Nephron (organoid): ENCODE measurements around the gene C2CD2.

Source experiments
- H3K27ac Mint-ChIP-seq, 3 experiments: 2 replicates each; pipeline ENCODE4 v1.8.0; 2020; ENCODE audit warnings: mixed read lengths in 3 of 3, mild to moderate bottlenecking in 2 of 3, moderate library complexity in 1 of 3
- H3K27me3 Mint-ChIP-seq: 2 replicates; pipeline ENCODE4 v1.8.0; 2021; ENCODE audit warnings: low read depth, mild to moderate bottlenecking, moderate library complexity, mixed read lengths
- H3K36me3 Mint-ChIP-seq: 2 replicates; pipeline ENCODE4 v1.8.0; 2020; ENCODE audit warnings: low read depth, mixed read lengths
- H3K4me1 Mint-ChIP-seq: 2 replicates; pipeline ENCODE4 v1.8.0; 2020; ENCODE audit warnings: mixed read lengths
- H3K4me3 Mint-ChIP-seq, 3 experiments: 2 replicates each; pipeline ENCODE4 v1.8.0; 2020; ENCODE audit warnings: mild to moderate bottlenecking in 3 of 3, mixed read lengths in 3 of 3, moderate library complexity in 2 of 3
- H3K9me3 Mint-ChIP-seq: 2 replicates; pipeline ENCODE4 v1.8.0; 2020; ENCODE audit warnings: mixed read lengths
- CTCF ChIP-seq, 3 experiments: fragments of 200-600 bp; sonication (generic); IDR thresholded peaks; one replicate each; pipeline ENCODE4 v1.5.0; 2021; ENCODE audit warnings: antibody characterized with exemption in 3 of 3; ENCODE audit not compliant: unreplicated experiment in 3 of 3

C2CD2 gene

DNA sequence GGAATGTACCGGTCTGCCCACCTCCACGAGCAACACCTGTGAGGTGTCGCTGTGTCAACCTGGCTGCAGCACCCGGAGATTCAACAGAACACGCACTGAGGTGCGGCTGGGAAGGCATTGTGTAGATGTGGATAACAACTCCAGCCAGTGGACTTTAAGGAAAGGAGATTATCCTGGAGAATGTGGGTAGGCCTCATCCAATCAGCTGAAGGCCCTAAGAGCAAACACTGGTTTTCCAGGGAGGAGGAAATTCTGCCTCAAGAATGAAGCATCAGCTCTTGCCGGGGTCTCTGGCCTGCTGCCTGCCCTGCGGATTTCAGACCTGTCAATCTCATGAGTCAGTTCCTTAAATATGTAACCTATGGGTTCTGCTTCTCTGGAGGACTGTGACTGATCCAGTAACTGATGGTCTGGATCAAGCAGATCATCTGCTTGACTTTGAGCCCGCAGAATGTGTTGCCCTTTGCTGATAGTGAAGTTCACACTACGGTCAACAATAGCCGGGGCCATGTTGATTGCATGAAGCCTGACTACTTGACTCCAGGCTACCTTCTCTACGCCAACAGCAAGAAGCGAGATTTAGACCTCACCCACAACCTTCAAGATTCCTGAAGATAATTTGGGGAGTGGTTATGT lies 58.8 kb downstream of the C2CD2 start:
- Mint-ChIP-seq H3K36me3 (peaks cover 6% of the 10 kb centered on the region), H3K9me3 (no peaks in the 10 kb centered on the region), H3K27me3 (peaks cover 8% of the 10 kb centered on the region), H3K4me1 (peaks cover 10% of the 10 kb centered on the region), H3K4me3 (no peak overlapping the region), H3K27ac (no peak overlapping the region)
- TF ChIP-seq CTCF (IDR thresholded peaks at IDR 0.05; ENCODE audit: unreplicated experiment in 3 of 3) = no peak

DNA sequence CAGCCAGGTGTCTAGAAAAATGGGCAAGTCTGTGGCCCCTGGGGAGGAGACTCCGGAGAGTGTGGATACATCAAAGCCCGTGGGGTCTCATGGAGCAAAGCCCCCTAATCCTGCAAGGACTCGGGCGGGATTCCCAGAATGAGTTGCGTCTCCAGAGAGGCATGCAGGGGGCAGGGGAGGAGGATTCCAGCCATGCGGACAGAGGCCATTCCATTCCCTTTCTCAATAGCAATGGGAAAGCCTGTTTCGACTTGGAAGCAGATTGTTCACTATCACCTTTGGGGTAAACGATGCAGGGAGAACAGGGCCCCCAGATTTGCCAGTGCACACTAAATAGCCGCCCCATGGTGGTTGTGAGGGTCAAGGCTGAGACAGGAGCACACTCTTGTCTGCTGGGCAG lies 59.3 kb downstream of the C2CD2 start:
- no peak overlapping the region for H3K27ac Mint-ChIP-seq
- no peak for TF ChIP-seq CTCF (IDR thresholded peaks at IDR 0.05; ENCODE audit: unreplicated experiment in 3 of 3)

DNA sequence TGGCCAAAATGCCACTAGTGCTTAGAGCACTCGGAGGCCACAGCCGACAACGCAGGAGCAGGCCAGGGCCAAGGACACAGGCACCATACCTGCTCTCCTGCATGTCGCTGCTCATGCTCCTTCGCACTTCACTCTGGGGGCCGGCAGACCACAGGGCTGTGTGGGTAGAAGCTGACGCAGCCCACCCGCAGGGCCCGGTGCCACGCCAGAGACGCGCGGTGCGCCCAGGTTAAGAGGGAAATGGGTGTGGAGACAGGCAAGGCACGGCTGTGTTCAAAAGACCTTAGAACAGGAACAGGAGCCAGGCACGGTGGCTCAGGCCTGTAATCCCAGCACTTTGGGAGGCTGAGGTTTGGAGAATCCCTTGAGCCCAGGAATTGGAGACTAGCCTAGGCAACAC lies 61.1 kb downstream of the C2CD2 start:
- H3K27ac Mint-ChIP-seq = no peak overlapping the region
- TF ChIP-seq CTCF (IDR thresholded peaks at IDR 0.05; ENCODE audit: unreplicated experiment in 3 of 3) = no peak
- H3K4me3 Mint-ChIP-seq = no peak overlapping the region
- H3K27me3 Mint-ChIP-seq = peaks cover 4% of the 10 kb centered on the region
- H3K4me1 Mint-ChIP-seq = peaks cover 10% of the 10 kb centered on the region
- H3K9me3 Mint-ChIP-seq = no peaks in the 10 kb centered on the region
- H3K36me3 Mint-ChIP-seq = no peaks in the 10 kb centered on the region

More for the DNA sequence above, 59.3 kb downstream of the C2CD2 start:
- Mint-ChIP-seq H3K36me3 (peaks cover 6% of the 10 kb centered on the region), H3K9me3 (no peaks in the 10 kb centered on the region), H3K4me3 (no peak overlapping the region), H3K4me1 (peaks cover 10% of the 10 kb centered on the region), H3K27me3 (peaks cover 8% of the 10 kb centered on the region)

- no peak for TF ChIP-seq CTCF (IDR thresholded peaks at IDR 0.05; ENCODE audit: unreplicated experiment in 3 of 3)
- Mint-ChIP-seq H3K27me3 (no peaks in the 10 kb centered on the region), H3K27ac (no peak overlapping the region), H3K9me3 (no peaks in the 10 kb centered on the region), H3K4me3 (no peak overlapping the region), H3K4me1 (peaks cover 9% of the 10 kb centered on the region), H3K36me3 (no peaks in the 10 kb centered on the region)
These were observed 62.7 kb downstream of the C2CD2 start for GRCh38 chr21:41891132-41891531.

DNA sequence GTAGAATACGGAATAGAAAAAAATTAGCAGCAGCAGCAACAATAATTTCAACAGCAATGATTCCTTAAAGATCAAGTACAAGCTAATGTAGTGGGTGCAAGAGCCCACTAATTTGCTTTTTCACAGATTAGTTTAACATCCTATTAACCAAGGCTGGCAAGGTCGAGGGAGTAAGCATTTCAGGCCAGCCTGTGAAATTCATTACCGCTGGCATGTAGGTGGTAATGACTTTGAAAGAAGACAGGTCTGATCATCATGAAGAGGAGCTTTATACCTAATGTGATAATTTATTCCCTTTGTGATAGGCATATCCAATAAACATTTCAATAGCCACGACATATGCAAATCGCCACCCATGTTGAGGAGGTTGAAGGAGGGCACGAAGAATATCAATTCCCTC lies 63.5 kb downstream of the C2CD2 start:
- no peak for TF ChIP-seq CTCF (IDR thresholded peaks at IDR 0.05; ENCODE audit: unreplicated experiment in 3 of 3)
- no peaks in the 10 kb centered on the region for H3K36me3 Mint-ChIP-seq

GRCh38 chr21:41888749-41889376 lies 65.0 kb downstream of the C2CD2 start:
- no peak overlapping the region for H3K27ac Mint-ChIP-seq
- no peak overlapping the region for H3K4me3 Mint-ChIP-seq
- no peaks in the 10 kb centered on the region for H3K27me3 Mint-ChIP-seq
- peaks cover 6% of the 10 kb centered on the region for H3K4me1 Mint-ChIP-seq
- TF ChIP-seq CTCF (IDR thresholded peaks at IDR 0.05; ENCODE audit: unreplicated experiment in 3 of 3) = no peak
- H3K9me3 Mint-ChIP-seq = no peaks in the 10 kb centered on the region
- H3K36me3 Mint-ChIP-seq = no peaks in the 10 kb centered on the region

More for the DNA sequence above, 63.5 kb downstream of the C2CD2 start:
- H3K9me3 Mint-ChIP-seq = no peaks in the 10 kb centered on the region
- H3K4me3 Mint-ChIP-seq = no peak overlapping the region
- H3K4me1 Mint-ChIP-seq = peaks cover 7% of the 10 kb centered on the region
- no peak overlapping the region for H3K27ac Mint-ChIP-seq
- H3K27me3 Mint-ChIP-seq = no peaks in the 10 kb centered on the region
